IgD-negative memory B cell (primary cell): ENCODE data around the gene SH3RF1. TPM values are rescaled to one million over a fixed set of nuclear protein-coding genes. Genes with fewer than 3 reads are reported as not detected.
"Not testable (repeated sequence)": the region's sequence is repeated elsewhere in the genome, so short reads cannot be mapped to it uniquely, and the experiment has no call there.

Experiments used
- H3K27ac Mint-ChIP-seq, 3 donors: one replicate each; pipeline ENCODE4 v1.8.0; 2020 to 2022; ENCODE audit warnings: mild to moderate bottlenecking in 3 of 3, mixed read lengths in 3 of 3, moderate library complexity in 1 of 3
- H3K27me3 Mint-ChIP-seq: one replicate; pipeline ENCODE4 v1.8.0; 2021; ENCODE audit warnings: mixed read lengths
- H3K36me3 Mint-ChIP-seq: one replicate; pipeline ENCODE4 v1.8.0; 2020; ENCODE audit warnings: mild to moderate bottlenecking, mixed read lengths
- H3K4me1 Mint-ChIP-seq, 3 donors: one replicate each; pipeline ENCODE4 v1.8.0; 2020 to 2022; ENCODE audit warnings: mixed read lengths in 3 of 3, mild to moderate bottlenecking in 1 of 3
- H3K4me3 Mint-ChIP-seq, 4 donors: one replicate each; pipeline ENCODE4 v1.8.0; 2020 to 2022; ENCODE audit warnings: mild to moderate bottlenecking in 4 of 4, mixed read lengths in 4 of 4, moderate library complexity in 3 of 4
- H3K9me3 Mint-ChIP-seq, 3 donors: one replicate each; pipeline ENCODE4 v1.8.0; 2020 to 2021; ENCODE audit warnings: mixed read lengths in 3 of 3, mild to moderate bottlenecking in 1 of 3
- polyA plus RNA-seq: library from polyadenylated mRNA; unstranded; fragments of 300-500 nt; fragmentation: Illumina TruSeq; gene quantifications from one replicate; pipeline ENCODE4 v1.2.3, GENCODE V29; 2021

SH3RF1 gene
- polyA plus RNA-seq, 1 donor from 2014 or later, result 2.2 TPM

GRCh38 chr4:169197206-169197605 lies 73.5 kb downstream of the SH3RF1 start:
- H3K27ac Mint-ChIP-seq, result not testable (repeated sequence)

GRCh38 chr4:169195032-169195431 lies 75.7 kb downstream of the SH3RF1 start:
- H3K4me3 Mint-ChIP-seq, result no peak overlapping the region
- no peaks in the 10 kb centered on the region for H3K36me3 Mint-ChIP-seq
- H3K27ac Mint-ChIP-seq, result no peak overlapping the region
- H3K9me3 Mint-ChIP-seq, result peaks cover 0 to 8% (median 3%) of the 10 kb centered on the region in 3 donors
- H3K27me3 Mint-ChIP-seq, result no peaks in the 10 kb centered on the region
- H3K4me1 Mint-ChIP-seq, result peaks cover 8 to 14% (median 13%) of the 10 kb centered on the region in 3 donors

More at GRCh38 chr4:169197206-169197605, 73.5 kb downstream of the SH3RF1 start:
- peaks cover 0 to 11% (median 9%) of the 10 kb centered on the region in 3 donors for H3K4me1 Mint-ChIP-seq
- not testable (repeated sequence) for H3K27me3 Mint-ChIP-seq, H3K4me3 Mint-ChIP-seq, H3K9me3 Mint-ChIP-seq, H3K36me3 Mint-ChIP-seq

- not testable (repeated sequence) for H3K36me3 Mint-ChIP-seq, H3K27me3 Mint-ChIP-seq, H3K9me3 Mint-ChIP-seq
- peak overlapping the region; percentile 1 to 86 (median 79) for H3K27ac Mint-ChIP-seq
- peak overlapping the region; percentile 21 to 88 (median 57) for H3K4me3 Mint-ChIP-seq
- H3K4me1 Mint-ChIP-seq, result peaks cover 19 to 31% (median 30%) of the 10 kb centered on the region in 3 donors
Observed at GRCh38 chr4:169189968-169190367, 80.8 kb downstream of the SH3RF1 start.

GRCh38 chr4:169189372-169189771 lies 81.4 kb downstream of the SH3RF1 start:
- Mint-ChIP-seq H3K27me3 (peaks cover 2% of the 10 kb centered on the region), H3K4me1 (peaks cover 19 to 31% (median 30%) of the 10 kb centered on the region in 3 donors), H3K4me3 (peak overlapping the region; percentile 21 to 88 (median 57)), H3K36me3 (no peaks in the 10 kb centered on the region), H3K27ac (peak overlapping the region; percentile 1 to 86 (median 79)), H3K9me3 (no peaks in the 10 kb centered on the region)

- peak overlapping the region in 1 of 4 donors; percentile 7 for H3K4me3 Mint-ChIP-seq
- peaks cover 19 to 31% (median 30%) of the 10 kb centered on the region in 3 donors for H3K4me1 Mint-ChIP-seq
- H3K27ac Mint-ChIP-seq, result no peak overlapping the region
- no peaks in the 10 kb centered on the region for H3K9me3 Mint-ChIP-seq
- no peaks in the 10 kb centered on the region for H3K36me3 Mint-ChIP-seq
- peaks cover 2% of the 10 kb centered on the region for H3K27me3 Mint-ChIP-seq
Observed at GRCh38 chr4:169188204-169188603, 82.6 kb downstream of the SH3RF1 start.

GRCh38 chr4:169185133-169185956 lies 85.4 kb downstream of the SH3RF1 start:
- Mint-ChIP-seq H3K36me3 (peaks cover 2% of the 10 kb centered on the region), H3K4me1 (peaks cover 19 to 21% (median 19%) of the 10 kb centered on the region in 3 donors), H3K27me3 (peaks cover 2% of the 10 kb centered on the region), H3K27ac (peak overlapping the region in 1 of 3 donors; percentile 9), H3K4me3 (no peak overlapping the region), H3K9me3 (no peaks in the 10 kb centered on the region)

- peaks cover 2% of the 10 kb centered on the region for H3K36me3 Mint-ChIP-seq
- H3K4me1 Mint-ChIP-seq, result peaks cover 12 to 15% (median 12%) of the 10 kb centered on the region in 3 donors
- H3K27me3 Mint-ChIP-seq, result peaks cover 2% of the 10 kb centered on the region
- peak overlapping the region in 1 of 3 donors; percentile 74 for H3K27ac Mint-ChIP-seq
- no peaks in the 10 kb centered on the region for H3K9me3 Mint-ChIP-seq
- no peak overlapping the region for H3K4me3 Mint-ChIP-seq
Observed at GRCh38 chr4:169184686-169185085, 86.1 kb downstream of the SH3RF1 start.

- peak overlapping the region in 1 of 3 donors; percentile 74 for H3K27ac Mint-ChIP-seq
- no peak overlapping the region for H3K4me3 Mint-ChIP-seq
- H3K9me3 Mint-ChIP-seq, result no peaks in the 10 kb centered on the region
- peaks cover 2% of the 10 kb centered on the region for H3K27me3 Mint-ChIP-seq
- H3K4me1 Mint-ChIP-seq, result peaks cover 8 to 10% (median 9%) of the 10 kb centered on the region in 3 donors
- H3K36me3 Mint-ChIP-seq, result peaks cover 2% of the 10 kb centered on the region
Observed at GRCh38 chr4:169184236-169184635, 86.5 kb downstream of the SH3RF1 start.

- H3K36me3 Mint-ChIP-seq, result peaks cover 2% of the 10 kb centered on the region
- peaks cover 2% of the 10 kb centered on the region for H3K27me3 Mint-ChIP-seq
- H3K4me1 Mint-ChIP-seq, result peaks cover 1 to 6% (median 3%) of the 10 kb centered on the region in 3 donors
- no peaks in the 10 kb centered on the region for H3K9me3 Mint-ChIP-seq
- no peak overlapping the region for H3K4me3 Mint-ChIP-seq
- no peak overlapping the region for H3K27ac Mint-ChIP-seq
Observed at GRCh38 chr4:169183581-169183980, 87.2 kb downstream of the SH3RF1 start.

- Mint-ChIP-seq H3K9me3 (no peaks in the 10 kb centered on the region), H3K4me3 (no peak overlapping the region), H3K27ac (no peak overlapping the region), H3K27me3 (no peaks in the 10 kb centered on the region), H3K36me3 (peaks cover 2% of the 10 kb centered on the region), H3K4me1 (peaks cover 0 to 9% (median 4%) of the 10 kb centered on the region in 3 donors)
Observed at GRCh38 chr4:169179609-169180521, 90.9 kb downstream of the SH3RF1 start.

- not testable (repeated sequence) for H3K9me3 Mint-ChIP-seq, H3K36me3 Mint-ChIP-seq, H3K4me3 Mint-ChIP-seq, H3K27me3 Mint-ChIP-seq, H3K27ac Mint-ChIP-seq
- peaks cover 0 to 11% (median 4%) of the 10 kb centered on the region in 3 donors for H3K4me1 Mint-ChIP-seq
Observed at GRCh38 chr4:169178092-169178491, 92.7 kb downstream of the SH3RF1 start.

GRCh38 chr4:169175476-169175875 lies 95.3 kb downstream of the SH3RF1 start:
- Mint-ChIP-seq H3K4me3 (peak overlapping the region in 1 of 4 donors; percentile 39), H3K4me1 (peaks cover 0 to 16% (median 13%) of the 10 kb centered on the region in 3 donors), H3K27me3 (no peaks in the 10 kb centered on the region), H3K27ac (no peak overlapping the region), H3K9me3 (peaks cover 0 to 1% (median 0%) of the 10 kb centered on the region in 3 donors), H3K36me3 (no peaks in the 10 kb centered on the region)

GRCh38 chr4:169175035-169175434 lies 95.7 kb downstream of the SH3RF1 start:
- no peaks in the 10 kb centered on the region for H3K27me3 Mint-ChIP-seq
- no peaks in the 10 kb centered on the region for H3K36me3 Mint-ChIP-seq

GRCh38 chr4:169174247-169174646 lies 96.5 kb downstream of the SH3RF1 start:
- Mint-ChIP-seq H3K36me3 (no peaks in the 10 kb centered on the region), H3K4me3 (no peak overlapping the region), H3K27me3 (no peaks in the 10 kb centered on the region)

More at GRCh38 chr4:169175035-169175434, 95.7 kb downstream of the SH3RF1 start:
- Mint-ChIP-seq H3K27ac (no peak overlapping the region), H3K4me3 (no peak overlapping the region), H3K4me1 (peaks cover 0 to 16% (median 14%) of the 10 kb centered on the region in 3 donors), H3K9me3 (peaks cover 0 to 1% (median 0%) of the 10 kb centered on the region in 3 donors)

More at GRCh38 chr4:169174247-169174646, 96.5 kb downstream of the SH3RF1 start:
- Mint-ChIP-seq H3K9me3 (peaks cover 0 to 1% (median 0%) of the 10 kb centered on the region in 3 donors), H3K4me1 (peaks cover 0 to 16% (median 14%) of the 10 kb centered on the region in 3 donors), H3K27ac (peak overlapping the region in 1 of 3 donors; percentile 60)
